Thoracic aorta (tissue), 2 donors: ENCODE data around the gene CD164L2. TPM values are rescaled to one million over a fixed set of nuclear protein-coding genes. Genes with fewer than 3 reads are reported as not detected.
"Not testable (repeated sequence)": the region's sequence is repeated elsewhere in the genome, so short reads cannot be mapped to it uniquely, and the experiment has no call there.

Experiments used
- ATAC-seq: fragments of 150-250 bp; one replicate; pipeline ENCODE4 v1.8.0; 2017; ENCODE audit warnings: low read depth; ENCODE audit not compliant: insufficient number of reproducible peaks, low FRiP score
- DNase-seq: peaks from one replicate; pipeline ENCODE4 v3.0.0-alpha.2; 2020; ENCODE audit warnings: low spot score
- H3K27ac ChIP-seq, 2 donors: fragments of 200-600 bp; sonication (generic); 1 replicate in 1 of 2; 2 replicates in 1 of 2; pipeline ENCODE4 v1.5.1; 2016; ENCODE audit warnings: mild to moderate bottlenecking in 2 of 2, moderate library complexity in 2 of 2
- H3K27me3 ChIP-seq: fragments of 200-600 bp; sonication (generic); replicated peaks from 2 replicates; pipeline ENCODE4 v1.6.0; 2016; ENCODE audit warnings: mild to moderate bottlenecking; ENCODE audit not compliant: insufficient read depth
- H3K36me3 ChIP-seq: fragments of 200-600 bp; sonication (generic); one replicate; pipeline ENCODE4 v1.5.1; 2016
- H3K4me1 ChIP-seq, 2 donors: fragments of 200-600 bp; sonication (generic); 1 replicate in 1 of 2; 2 replicates in 1 of 2; pipeline versions ENCODE4 v1.5.1 to v1.6.0; 2016; ENCODE audit warnings: low read depth in 2 of 2, mild to moderate bottlenecking in 1 of 2; ENCODE audit not compliant: control insufficient read depth in 1 of 2
- H3K4me3 ChIP-seq: fragments of 200-600 bp; sonication (generic); 2 replicates; pipeline ENCODE4 v1.5.1; 2016; ENCODE audit warnings: mild to moderate bottlenecking
- H3K9me3 ChIP-seq: fragments of 200-600 bp; sonication (generic); 2 replicates; pipeline ENCODE4 v1.5.1; 2016
- total RNA-seq, 2 donors: library from RNA; depleted of rRNA; stranded (reverse); fragments of >200 nt; gene quantifications; one replicate each; pipeline versions ENCODE4 v1.1.0 to v1.2.3, GENCODE V29; 2016
- TF ChIP-seq, protein P1 (sequence below): fragments of 200-600 bp; sonication (generic); IDR thresholded peaks from one replicate; pipeline ENCODE4 v1.5.1; 2019; ENCODE audit warnings: antibody characterized with exemption

Gene CD164L2
- total RNA-seq, 2 donors from 2014 or later = not detected

DNA sequence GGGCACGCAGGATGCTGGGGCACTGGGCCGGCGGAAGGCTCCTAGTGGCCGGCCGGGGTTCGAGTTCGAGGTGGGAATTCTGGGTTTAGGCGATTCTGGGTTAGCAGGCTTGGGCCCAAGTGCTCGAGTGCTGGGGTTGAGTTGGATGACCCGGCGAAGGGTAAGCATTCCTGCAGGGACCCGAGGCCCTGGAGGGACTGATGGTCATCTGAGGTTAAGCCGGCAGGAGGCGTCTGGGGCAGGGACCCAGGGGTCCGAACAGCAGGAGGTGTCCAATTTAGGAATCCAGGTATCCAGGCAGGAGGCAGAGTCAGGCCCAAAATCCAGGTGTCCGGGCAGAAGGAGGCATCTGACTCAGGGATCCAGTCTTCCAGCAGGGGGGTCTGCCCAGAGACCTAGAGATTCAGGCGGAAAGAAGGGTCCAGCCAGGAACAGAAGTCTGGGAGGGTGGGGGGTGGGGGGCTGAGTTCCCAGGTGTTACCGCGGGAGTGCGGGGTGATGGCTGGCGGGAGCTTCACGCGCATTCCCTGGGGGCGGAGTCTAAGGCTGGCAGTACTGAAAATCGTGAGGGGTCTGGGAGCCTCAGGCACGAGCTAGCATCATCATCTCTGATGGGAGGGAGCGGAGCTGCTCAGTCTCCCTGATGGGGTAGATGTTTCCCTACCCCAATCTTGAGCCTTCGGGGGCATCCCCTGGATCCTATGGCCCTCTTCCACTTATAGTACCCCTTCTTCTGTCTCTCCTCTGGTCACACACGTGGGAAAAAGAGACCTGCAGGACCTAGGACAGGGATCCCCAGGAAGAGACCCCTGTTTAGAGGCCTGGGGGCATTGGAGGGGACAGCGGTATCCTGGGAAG, 9.9 kb upstream of the CD164L2 start:
- no peak for DNase-seq
- TF ChIP-seq, protein P1, sequence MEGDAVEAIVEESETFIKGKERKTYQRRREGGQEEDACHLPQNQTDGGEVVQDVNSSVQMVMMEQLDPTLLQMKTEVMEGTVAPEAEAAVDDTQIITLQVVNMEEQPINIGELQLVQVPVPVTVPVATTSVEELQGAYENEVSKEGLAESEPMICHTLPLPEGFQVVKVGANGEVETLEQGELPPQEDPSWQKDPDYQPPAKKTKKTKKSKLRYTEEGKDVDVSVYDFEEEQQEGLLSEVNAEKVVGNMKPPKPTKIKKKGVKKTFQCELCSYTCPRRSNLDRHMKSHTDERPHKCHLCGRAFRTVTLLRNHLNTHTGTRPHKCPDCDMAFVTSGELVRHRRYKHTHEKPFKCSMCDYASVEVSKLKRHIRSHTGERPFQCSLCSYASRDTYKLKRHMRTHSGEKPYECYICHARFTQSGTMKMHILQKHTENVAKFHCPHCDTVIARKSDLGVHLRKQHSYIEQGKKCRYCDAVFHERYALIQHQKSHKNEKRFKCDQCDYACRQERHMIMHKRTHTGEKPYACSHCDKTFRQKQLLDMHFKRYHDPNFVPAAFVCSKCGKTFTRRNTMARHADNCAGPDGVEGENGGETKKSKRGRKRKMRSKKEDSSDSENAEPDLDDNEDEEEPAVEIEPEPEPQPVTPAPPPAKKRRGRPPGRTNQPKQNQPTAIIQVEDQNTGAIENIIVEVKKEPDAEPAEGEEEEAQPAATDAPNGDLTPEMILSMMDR = peak; percentile 3
- ATAC-seq = peak; percentile 13
- Histone ChIP-seq H3K4me3 (peak overlapping the region; percentile 77), H3K36me3 (no peaks in the 10 kb centered on the region), H3K9me3 (no peaks in the 10 kb centered on the region), H3K27me3 (no peaks in the 10 kb centered on the region), H3K4me1 (peaks cover 11 to 25% of the 10 kb centered on the region in 2 donors), H3K27ac (no peak overlapping the region)

DNA sequence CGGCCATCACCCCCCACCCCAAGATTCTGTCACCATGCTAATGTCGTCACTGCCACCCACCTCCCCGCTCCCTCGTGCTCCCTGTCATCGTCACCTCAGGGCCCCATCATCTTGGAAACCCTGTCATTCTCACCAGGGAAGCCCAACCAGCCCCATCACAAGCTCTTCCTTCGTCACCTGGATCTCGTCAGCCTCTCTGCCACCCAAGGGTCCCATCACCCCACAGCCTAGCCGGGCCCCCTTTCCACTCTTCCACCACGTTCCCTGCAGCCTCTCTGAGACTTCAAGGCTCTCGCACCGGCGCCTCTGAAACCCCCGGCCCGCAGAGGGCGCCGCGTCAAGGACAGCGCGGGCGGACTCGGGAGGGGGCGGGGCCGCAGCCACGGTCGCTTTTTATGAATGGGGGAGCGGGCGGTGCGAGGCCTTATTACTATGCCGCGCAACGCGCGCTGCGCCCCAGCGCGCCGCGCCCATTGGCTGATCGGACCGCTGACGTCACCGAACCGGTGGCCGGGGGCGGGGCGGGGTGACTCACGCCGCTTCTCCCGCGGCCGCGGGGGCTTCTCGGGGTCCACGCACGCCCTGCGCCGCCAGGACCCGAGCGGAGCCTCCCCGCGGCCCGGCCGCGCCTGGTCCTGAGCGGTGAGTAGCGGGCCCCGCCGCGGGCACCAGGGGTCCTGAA, 9.1 kb upstream of the CD164L2 start, which contains the start of gene GPR3:
TSS of gene GPR3 (plus strand) at position 527 of the 682 bp plus-strand sequence. CDS start 1,177 bp downstream, outside the sequence.
- no peaks in the 10 kb centered on the region for H3K27me3 ChIP-seq
- no peaks in the 10 kb centered on the region for H3K36me3 ChIP-seq
- ATAC-seq (peak; percentile 47), DNase-seq (peak; percentile 70)
- H3K4me1 ChIP-seq = peaks cover 11 to 25% of the 10 kb centered on the region in 2 donors
- TF ChIP-seq, protein P1 = peak; percentile 34
- no peaks in the 10 kb centered on the region for H3K9me3 ChIP-seq
- peak within 1 kb of the TSS; percentile 77 for H3K4me3 ChIP-seq
- no peak within 1 kb of the TSS for H3K27ac ChIP-seq

DNA sequence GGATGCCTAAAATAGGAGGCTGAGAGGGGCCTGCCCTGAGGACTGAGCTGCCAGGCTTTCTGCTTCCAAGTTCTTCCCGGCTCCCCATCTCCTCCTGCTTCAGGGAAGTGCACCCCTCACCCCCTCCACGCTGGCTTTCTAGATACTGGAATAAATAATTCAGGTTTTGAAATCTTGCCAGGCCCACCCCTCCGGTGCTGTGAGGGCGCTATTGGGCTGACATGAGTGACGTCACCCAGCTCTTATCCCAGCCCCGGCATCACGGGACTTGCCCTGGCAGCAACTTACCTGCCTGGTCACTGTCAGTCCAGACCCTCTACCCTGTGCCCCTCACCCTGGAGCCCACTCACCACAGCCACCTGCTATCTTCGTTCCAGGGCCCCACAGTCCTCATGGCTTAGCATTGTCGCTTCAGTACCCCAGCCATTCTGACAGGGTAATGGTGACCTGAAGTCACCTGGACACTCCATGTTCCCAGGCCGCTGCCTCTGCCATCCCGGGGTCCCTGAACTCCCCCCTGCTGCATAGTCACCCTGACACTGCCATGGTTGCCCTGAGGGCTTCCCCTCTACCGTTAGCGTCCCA, 8.5 kb upstream of the CD164L2 start:
- no peak overlapping the region for H3K27ac ChIP-seq

DNA sequence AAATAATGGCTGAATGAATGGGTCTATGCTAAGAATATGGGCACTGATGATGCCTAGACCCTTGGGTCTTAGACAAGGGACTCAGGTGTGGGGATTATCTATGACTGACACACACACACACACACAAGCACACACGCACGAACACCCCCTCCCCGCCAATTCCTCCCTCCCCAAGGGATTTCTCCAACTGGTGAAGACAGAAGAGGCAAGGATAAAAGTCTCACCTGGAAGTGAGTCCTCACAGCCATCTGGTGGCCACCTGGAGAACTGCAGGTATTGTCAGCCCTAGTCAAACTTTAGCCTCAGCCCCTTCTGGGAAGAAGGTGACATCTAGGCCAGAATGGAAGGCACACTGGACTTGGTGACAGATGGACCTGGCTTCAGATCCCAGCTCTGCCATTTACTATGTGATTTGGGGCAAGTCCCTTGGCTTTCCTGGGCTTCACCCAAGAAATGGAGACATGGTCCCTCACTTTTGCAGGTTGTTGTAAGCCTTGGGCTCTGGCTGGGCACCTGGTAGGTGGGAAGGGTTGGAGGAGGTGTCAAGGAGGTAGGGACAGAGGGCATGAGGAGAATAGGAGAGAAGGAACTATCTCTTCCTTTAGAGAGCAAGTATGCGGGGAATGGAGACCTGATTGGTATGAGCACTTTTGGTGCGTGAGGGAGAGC, 5.3 kb upstream of the CD164L2 start:
- no peak overlapping the region for H3K4me3 ChIP-seq
- peaks cover 11 to 19% of the 10 kb centered on the region in 2 donors for H3K4me1 ChIP-seq
- TF ChIP-seq, protein P1 = peak; percentile 91
- H3K36me3 ChIP-seq = no peaks in the 10 kb centered on the region
- H3K27ac ChIP-seq = no peak overlapping the region
- no peaks in the 10 kb centered on the region for H3K9me3 ChIP-seq
- H3K27me3 ChIP-seq = no peaks in the 10 kb centered on the region
- DNase-seq (no peak), ATAC-seq (no peak)

More for the DNA sequence above, 8.5 kb upstream of the CD164L2 start:
- DNase-seq (no peak), ATAC-seq (no peak)
- Histone ChIP-seq H3K9me3 (no peaks in the 10 kb centered on the region), H3K27me3 (no peaks in the 10 kb centered on the region), H3K4me3 (peak overlapping the region; percentile 77), H3K4me1 (peaks cover 11 to 25% of the 10 kb centered on the region in 2 donors), H3K36me3 (no peaks in the 10 kb centered on the region)
- TF ChIP-seq, protein P1 = no peak

DNA sequence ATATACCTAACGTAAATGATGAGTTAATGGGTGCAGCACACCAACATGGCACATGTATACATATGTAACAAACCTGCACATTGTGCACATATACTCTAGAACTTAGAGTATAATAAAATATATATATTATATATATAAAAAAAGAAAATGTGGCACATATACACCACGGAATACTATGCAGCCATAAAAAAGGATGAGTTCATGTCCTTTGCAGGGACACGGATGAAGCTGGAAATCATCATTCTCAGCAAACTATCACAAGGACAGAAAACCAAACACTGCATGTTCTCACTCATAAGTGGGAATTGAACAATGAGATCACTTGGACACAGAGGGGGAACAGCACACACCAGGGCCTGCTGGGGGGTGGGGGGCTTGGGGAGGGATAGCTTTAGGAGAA, 1.7 kb upstream of the CD164L2 start:
- DNase-seq, H3K4me1 ChIP-seq, ATAC-seq, H3K9me3 ChIP-seq, H3K27me3 ChIP-seq, H3K4me3 ChIP-seq, H3K36me3 ChIP-seq, H3K27ac ChIP-seq: not testable (repeated sequence)
